Left renal pelvis (tissue), 4 donors: Measurements from ENCODE around the gene MAS1. TPM values are rescaled to one million over a fixed set of nuclear protein-coding genes. Genes with fewer than 3 reads are reported as not detected.

Experiments used
- DNase-seq, 4 donors: peaks; one replicate each; pipeline ENCODE4 v3.0.0-alpha.2; 2013; ENCODE audit warnings: low read depth in 4 of 4, low spot score in 3 of 4
- polyA plus RNA-seq, 4 donors: library from polyadenylated mRNA; unstranded; fragments of 120-200 nt; gene quantifications; one replicate each; pipeline ENCODE4 v1.2.1, GENCODE V29; 2013; ENCODE audit not compliant: insufficient read length in 4 of 4

The MAS1 gene
- polyA plus RNA-seq, 4 donors: 0.04 to 0.08 (median 0.05) TPM; not detected in 1

GRCh38 chr6:159878341-159878740 lies 12.4 kb upstream of the MAS1 start:
- no peak for DNase-seq

- no peak for DNase-seq
Measured at GRCh38 chr6:159879856-159880255, 10.9 kb upstream of the MAS1 start.

GRCh38 chr6:159880412-159880975 lies 10.3 kb upstream of the MAS1 start:
- no peak for DNase-seq

DNA sequence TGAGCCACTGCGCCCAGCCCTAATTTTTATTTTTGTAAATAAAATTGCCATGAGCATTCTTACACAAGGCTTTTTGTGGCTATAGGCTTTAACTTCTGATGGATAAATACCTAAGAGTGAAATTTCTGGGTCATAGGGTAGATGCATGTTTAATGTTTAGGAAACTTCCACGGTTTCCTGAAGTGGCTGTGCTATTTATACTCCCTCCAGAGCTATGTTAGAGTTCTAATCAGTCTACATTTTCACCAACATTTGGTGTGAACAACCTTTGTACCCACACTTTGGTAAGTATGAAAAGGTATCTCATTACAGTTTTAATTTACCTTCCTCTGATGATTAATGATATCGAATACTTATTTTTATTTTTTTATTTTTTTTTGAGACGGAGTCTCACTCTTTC lies 6.1 kb upstream of the MAS1 start:
- no peak for DNase-seq

DNA sequence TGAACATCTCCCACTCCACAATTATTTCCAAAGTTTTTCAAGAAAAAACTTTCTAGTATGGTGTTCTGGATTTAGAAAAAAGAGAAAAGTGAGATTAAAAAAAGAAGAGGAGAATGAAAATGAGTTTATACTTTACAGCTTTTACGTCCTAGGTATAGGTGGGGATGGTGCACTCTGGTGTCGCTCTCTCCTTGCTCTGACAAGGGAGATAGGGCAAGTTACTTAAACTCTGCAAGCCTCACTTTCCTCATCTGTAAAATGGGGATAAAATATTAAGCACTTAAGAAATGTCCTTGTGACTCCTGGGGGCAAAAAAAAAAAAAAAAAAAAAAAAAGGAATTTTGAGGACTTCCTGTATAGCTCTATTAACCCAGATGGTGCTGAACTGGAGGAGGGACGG lies 4.5 kb upstream of the MAS1 start:
- no peak for DNase-seq

GRCh38 chr6:159887146-159887545 lies 3.6 kb upstream of the MAS1 start:
- no peak for DNase-seq

DNA sequence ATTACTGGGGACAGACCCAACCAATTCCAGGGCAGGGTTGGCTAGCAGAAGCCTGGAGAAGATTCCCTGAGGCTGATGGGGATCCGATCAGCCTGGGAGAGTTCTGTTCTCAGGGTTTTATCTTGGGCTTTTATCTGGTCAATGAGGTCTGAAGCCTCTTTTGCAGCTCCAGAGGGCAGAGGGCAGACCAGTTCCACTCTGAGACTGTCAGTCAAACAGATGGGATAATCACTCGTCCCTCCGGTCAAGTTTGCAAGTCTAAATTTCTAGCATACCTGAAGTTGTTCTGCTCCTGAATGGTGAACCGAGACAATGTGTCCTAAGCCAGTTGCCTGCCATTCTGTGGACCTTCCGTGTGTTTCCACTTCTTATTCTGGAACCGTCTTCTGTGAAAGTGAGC lies 3.0 kb upstream of the MAS1 start:
- DNase-seq: no peak

DNA sequence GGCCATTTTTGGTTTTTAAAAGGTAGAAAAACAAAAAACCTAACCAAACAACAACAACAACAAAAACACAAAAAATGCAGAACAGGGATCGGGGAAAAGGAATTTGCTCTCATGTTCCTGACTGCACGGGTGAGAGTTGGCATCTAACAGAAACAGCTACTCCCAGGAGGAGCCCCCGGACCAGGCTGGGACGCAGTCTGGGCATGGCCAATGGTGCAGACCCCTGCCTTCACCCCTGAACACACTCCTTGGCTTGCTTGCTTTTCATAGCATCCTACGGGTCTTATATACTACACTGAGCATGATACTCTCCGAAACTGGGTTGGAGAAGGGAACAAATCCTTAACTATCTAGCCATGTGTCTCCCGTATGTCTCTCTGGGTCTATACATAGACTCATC lies 587 bp upstream of the MAS1 start:
- DNase-seq: no peak

DNA sequence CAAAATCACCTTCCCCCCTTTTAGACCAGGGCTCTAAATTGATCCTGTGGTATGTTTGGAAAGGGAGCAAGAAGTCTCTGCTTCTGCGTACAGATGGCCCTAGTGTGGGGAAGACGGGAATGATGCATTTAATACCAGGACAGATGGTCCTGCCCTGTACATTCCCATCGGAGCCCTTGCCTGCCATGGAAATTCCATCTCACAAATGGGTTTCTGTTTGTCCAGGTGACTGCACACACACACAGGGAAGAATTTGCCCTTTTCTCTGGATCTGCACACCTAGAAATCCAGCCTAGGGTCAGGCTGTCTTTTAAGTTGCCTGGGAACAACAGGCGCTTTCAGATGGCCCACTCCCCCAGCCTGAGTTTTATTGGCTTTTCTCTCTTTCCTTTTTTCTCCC lies 1.3 kb downstream of the MAS1 start:
- no peak for DNase-seq

GRCh38 chr6:159893064-159893463 lies 2.3 kb downstream of the MAS1 start:
- DNase-seq: no peak

- no peak for DNase-seq
Measured at GRCh38 chr6:159894991-159895390, 4.2 kb downstream of the MAS1 start.

- no peak for DNase-seq
Measured at GRCh38 chr6:159897603-159898002, 6.8 kb downstream of the MAS1 start.

GRCh38 chr6:159898519-159898918 lies 7.7 kb downstream of the MAS1 start:
- no peak for DNase-seq

DNA sequence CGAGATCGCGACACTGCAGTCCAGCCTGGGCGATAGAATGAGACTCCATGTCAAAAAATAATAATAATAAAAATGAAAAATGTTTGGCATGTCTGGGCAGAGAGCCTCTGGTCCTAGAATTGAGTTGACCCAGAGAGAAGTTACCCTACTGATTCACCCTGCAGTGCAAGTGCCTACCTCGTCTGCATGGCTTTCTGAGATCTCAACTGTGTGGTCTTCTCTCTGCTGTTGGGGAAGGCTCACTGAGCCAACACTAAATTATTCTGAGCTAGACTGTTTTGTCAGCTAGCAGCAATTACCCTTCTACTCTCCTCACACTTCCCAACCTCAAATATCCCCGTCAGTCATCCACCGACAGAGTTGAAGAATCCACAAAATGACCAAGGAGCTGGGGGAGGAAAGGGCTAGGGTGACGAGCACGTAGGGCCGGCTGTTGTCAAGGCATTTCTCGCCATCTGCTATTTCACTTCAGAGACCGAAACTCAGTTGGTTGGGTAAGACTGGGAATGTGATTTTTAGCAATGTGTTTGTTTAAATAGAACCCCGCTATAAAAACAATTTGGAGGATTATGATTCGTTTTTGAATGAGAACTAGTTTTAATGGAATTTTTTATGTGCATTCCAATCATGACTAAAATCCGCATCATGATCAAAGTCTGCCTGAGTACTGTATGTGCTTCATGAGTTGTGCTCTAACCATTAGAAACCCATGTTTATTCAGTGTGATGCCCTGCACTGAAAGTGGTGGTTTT lies 9.4 kb downstream of the MAS1 start:
- peak in 2 of 4 donors; percentile 7 to 10 for DNase-seq

DNA sequence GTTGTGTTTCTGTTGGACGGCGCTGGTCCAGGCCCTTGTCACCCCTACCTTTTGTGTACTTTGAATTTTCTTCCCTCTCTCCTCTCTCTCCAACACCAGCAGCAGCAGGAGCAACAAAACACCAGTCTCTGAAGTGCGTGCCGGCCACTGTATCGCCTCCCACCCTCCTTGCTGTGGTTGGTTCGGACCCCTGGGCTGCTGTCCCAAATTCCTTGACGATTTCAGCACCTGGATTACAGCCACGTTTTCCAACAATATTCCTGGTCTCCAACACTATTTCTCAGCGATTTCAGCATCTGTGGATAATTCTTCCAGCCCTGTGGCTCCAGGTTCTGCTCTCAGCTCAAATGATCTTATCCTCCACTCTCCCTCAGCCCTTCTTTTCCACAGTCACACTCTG lies 11.8 kb downstream of the MAS1 start:
- DNase-seq: no peak

- DNase-seq: no peak
Measured at GRCh38 chr6:159904497-159904911, 13.7 kb downstream of the MAS1 start.

- DNase-seq: no peak
Measured at GRCh38 chr6:159906400-159906799, 15.6 kb downstream of the MAS1 start.

DNA sequence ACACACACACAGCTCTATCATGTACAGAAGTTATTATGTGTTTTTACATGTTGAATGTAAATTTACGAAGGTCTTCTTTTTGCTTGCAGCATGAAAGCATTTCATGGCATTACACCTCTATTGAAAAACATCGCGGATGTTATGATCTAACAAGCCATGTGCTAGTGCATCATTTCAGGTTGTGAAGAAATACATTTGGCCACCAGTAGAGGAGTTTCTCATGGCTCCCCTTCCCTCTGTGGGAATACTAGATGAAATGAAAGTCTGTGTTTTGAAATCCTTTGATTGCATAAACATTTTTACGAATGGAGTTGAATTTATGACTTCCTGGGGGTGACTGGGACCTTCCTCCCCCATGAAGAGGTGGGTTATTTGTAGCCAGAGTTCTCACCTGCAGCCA lies 17.7 kb downstream of the MAS1 start:
- no peak for DNase-seq

GRCh38 chr6:159908979-159909378 lies 18.2 kb downstream of the MAS1 start:
- no peak for DNase-seq

- no peak for DNase-seq
Measured at GRCh38 chr6:159910342-159910741, 19.6 kb downstream of the MAS1 start.

DNA sequence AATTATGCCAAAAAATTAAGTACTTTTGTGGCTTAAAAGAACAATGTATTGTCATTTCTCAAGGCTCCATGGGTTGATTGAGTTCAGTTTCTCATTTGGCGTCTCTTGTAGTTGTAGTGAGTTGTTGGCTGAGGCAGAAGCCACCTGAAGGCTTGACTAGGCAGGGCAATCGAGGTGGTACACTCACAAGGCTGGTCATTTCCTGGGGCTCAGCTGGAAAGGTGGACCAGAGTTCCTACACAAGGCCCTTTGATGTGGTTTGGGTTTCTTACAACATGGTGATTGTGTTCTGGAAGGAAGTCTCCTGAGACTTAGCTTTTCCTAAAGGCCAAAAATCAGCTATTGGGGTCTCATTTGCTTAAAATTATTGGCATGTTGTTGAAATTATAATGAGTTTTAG lies 22.6 kb downstream of the MAS1 start:
- no peak for DNase-seq

GRCh38 chr6:159913862-159914564 lies 23.2 kb downstream of the MAS1 start:
- DNase-seq: no peak
